K562 (cell line): ENCODE results near the gene ITPKA. TPM values are rescaled to one million over a fixed set of nuclear protein-coding genes. Genes with fewer than 3 reads are reported as not detected.

Experiments used
- ARID1B ChIP-seq: fragments of 450-650 bp; IDR thresholded peaks from 2 replicates; pipeline ENCODE4 v1.6.1; 2016; ENCODE audit warnings: antibody characterized with exemption, mild to moderate bottlenecking, inconsistent platforms
- CBFA2T2 ChIP-seq: fragments of 450-650 bp; conservative IDR thresholded peaks from 2 replicates; pipeline ENCODE4 v1.6.1; 2017; ENCODE audit warnings: mild to moderate bottlenecking
- CBFB ChIP-seq: sonication (generic); formaldehyde crosslinking; IDR thresholded peaks from 2 replicates; pipeline ENCODE4 v1.4.0; 2020; ENCODE audit warnings: mild to moderate bottlenecking, missing genetic modification reagents
- CHD2 ChIP-seq: IDR thresholded peaks from 2 replicates; pipeline ENCODE4 v1.6.1; 2011; ENCODE audit warnings: low read depth, low read length
- HDAC2 ChIP-seq: fragments of 450-650 bp; IDR thresholded peaks from 2 replicates; pipeline ENCODE4 v1.6.1; 2016; ENCODE audit warnings: mild to moderate bottlenecking
- KLF1 ChIP-seq: fragments of 450-650 bp; IDR thresholded peaks from 2 replicates; pipeline ENCODE4 v1.6.1; 2016; ENCODE audit warnings: missing genetic modification characterization, missing compliant biosample characterization
- MTA3 ChIP-seq: fragments of 450-650 bp; formaldehyde crosslinking; IDR thresholded peaks from 2 replicates; pipeline ENCODE4 v1.6.1; 2017; ENCODE audit warnings: mild to moderate bottlenecking, borderline replicate concordance
- POLR2G ChIP-seq: fragments of 200-400 bp; formaldehyde crosslinking; IDR thresholded peaks from 2 replicates; pipeline ENCODE4 v1.6.1; 2017; ENCODE audit warnings: low read depth, mild to moderate bottlenecking, antibody characterized with exemption, low read length, moderate library complexity
- PRPF4 ChIP-seq: fragments of 200-400 bp; formaldehyde crosslinking; IDR thresholded peaks from one replicate; pipeline ENCODE4 v1.6.1; 2017; ENCODE audit warnings: low read length, low read depth, mild to moderate bottlenecking; ENCODE audit not compliant: insufficient read depth, poor library complexity, severe bottlenecking
- PTRF ChIP-seq: fragments of 450-650 bp; IDR thresholded peaks from 2 replicates; pipeline ENCODE4 v1.6.1; 2016; ENCODE audit warnings: mild to moderate bottlenecking, missing genetic modification characterization, missing compliant biosample characterization
- RCOR1 ChIP-seq, 2 experiments: IDR thresholded peaks; 2 replicates each; pipeline ENCODE4 v1.6.1; 2012; ENCODE audit warnings: low read depth in 2 of 2, low read length in 2 of 2, borderline replicate concordance in 1 of 2, improper control_type of control experiment in 1 of 2
- TEAD1 ChIP-seq, 2 experiments: fragments of 450-650 bp in 1 of 2; sonication (generic) in 1 of 2; formaldehyde crosslinking; IDR thresholded peaks; 2 replicates each; pipeline versions ENCODE4 v1.4.0 to v1.8.0; 2020 to 2022; ENCODE audit warnings: mild to moderate bottlenecking in 2 of 2, missing genetic modification reagents in 1 of 2
- UBTF ChIP-seq, 2 experiments: IDR thresholded peaks; 2 replicates each; pipeline ENCODE4 v1.6.1; 2012; ENCODE audit warnings: improper control_type of control experiment in 2 of 2, low read depth in 2 of 2, low read length in 2 of 2, borderline replicate concordance in 1 of 2
- USF1 ChIP-seq: sonication (generic); formaldehyde crosslinking; IDR thresholded peaks from 2 replicates; pipeline ENCODE4 v1.9.0; 2022; ENCODE audit warnings: mild to moderate bottlenecking, missing genetic modification reagents
- YBX1 ChIP-seq: fragments of 450-650 bp; IDR thresholded peaks from 2 replicates; pipeline ENCODE4 v1.7.1; 2016; ENCODE audit warnings: mild to moderate bottlenecking
- ZNF277 ChIP-seq: fragments of 250-450 bp; sonication (Bioruptor Pico); IDR thresholded peaks from 2 replicates; pipeline ENCODE4 v1.8.0; 2022; ENCODE audit warnings: inconsistent platforms, mild to moderate bottlenecking, moderate library complexity, borderline replicate concordance
- ZNF436 ChIP-seq: fragments of 250-450, 450-650 bp; sonication (Bioruptor Pico); formaldehyde crosslinking; IDR thresholded peaks from 2 replicates; pipeline ENCODE4 v1.7.0; 2020; ENCODE audit warnings: mild to moderate bottlenecking
- ZNF707 ChIP-seq: fragments of 250-450 bp; sonication (Bioruptor Pico); conservative IDR thresholded peaks from 2 replicates; pipeline ENCODE4 v1.8.0; 2022; ENCODE audit warnings: inconsistent platforms, mild to moderate bottlenecking, moderate library complexity
- ZSCAN29 ChIP-seq: fragments of 450-650 bp; IDR thresholded peaks from 2 replicates; pipeline ENCODE4 v1.6.1; 2017
- polyA plus RNA-seq, 8 experiments: library from polyadenylated mRNA; depleted of rRNA in 4 of 8; stranded (reverse) in 5 of 8; unstranded in 3 of 8; fragments of >200 nt; fragmentation: Nextera tagmentation in 2 of 8; fragmentation: Illumina TruSeq in 1 of 8; extraction: Ambion mirVana in 2 of 8; extraction: Trizol in 1 of 8; gene quantifications; 2 replicates each; pipeline versions ENCODE4 v1.2.1 to v1.2.3, GENCODE V29; 2011 to 2014; ENCODE audit warnings: inconsistent platforms in 1 of 8, missing spikeins in 1 of 8
- total RNA-seq, 7 experiments: library from RNA; depleted of rRNA in 6 of 7; stranded (reverse); fragments of >200 nt in 6 of 7; fragmentation: Illumina TruSeq in 2 of 7; extraction: Trizol in 2 of 7; gene quantifications; 2 replicates each; pipeline versions ENCODE4 v1.2.1 to v1.2.3, GENCODE V29; 2011 to 2021; ENCODE audit warnings: low replicate concordance in 1 of 7
- TF ChIP-seq, protein P1 (sequence below): fragments of 250-450 bp; sonication (Bioruptor Pico); IDR thresholded peaks from 2 replicates; pipeline ENCODE4 v1.5.0; 2021
- TF ChIP-seq, protein P2 (sequence below): sonication (generic); formaldehyde crosslinking; IDR thresholded peaks from 2 replicates; pipeline ENCODE4 v1.8.0; 2023; ENCODE audit warnings: mild to moderate bottlenecking, missing genetic modification reagents

Gene ITPKA
- total and polyA plus RNA-seq, 9 of the 15 experiments (the other 6 are each of a cell fraction or from before 2014, with no cell fraction given) = 0.14 to 68.4 (median 11.5) TPM

DNA sequence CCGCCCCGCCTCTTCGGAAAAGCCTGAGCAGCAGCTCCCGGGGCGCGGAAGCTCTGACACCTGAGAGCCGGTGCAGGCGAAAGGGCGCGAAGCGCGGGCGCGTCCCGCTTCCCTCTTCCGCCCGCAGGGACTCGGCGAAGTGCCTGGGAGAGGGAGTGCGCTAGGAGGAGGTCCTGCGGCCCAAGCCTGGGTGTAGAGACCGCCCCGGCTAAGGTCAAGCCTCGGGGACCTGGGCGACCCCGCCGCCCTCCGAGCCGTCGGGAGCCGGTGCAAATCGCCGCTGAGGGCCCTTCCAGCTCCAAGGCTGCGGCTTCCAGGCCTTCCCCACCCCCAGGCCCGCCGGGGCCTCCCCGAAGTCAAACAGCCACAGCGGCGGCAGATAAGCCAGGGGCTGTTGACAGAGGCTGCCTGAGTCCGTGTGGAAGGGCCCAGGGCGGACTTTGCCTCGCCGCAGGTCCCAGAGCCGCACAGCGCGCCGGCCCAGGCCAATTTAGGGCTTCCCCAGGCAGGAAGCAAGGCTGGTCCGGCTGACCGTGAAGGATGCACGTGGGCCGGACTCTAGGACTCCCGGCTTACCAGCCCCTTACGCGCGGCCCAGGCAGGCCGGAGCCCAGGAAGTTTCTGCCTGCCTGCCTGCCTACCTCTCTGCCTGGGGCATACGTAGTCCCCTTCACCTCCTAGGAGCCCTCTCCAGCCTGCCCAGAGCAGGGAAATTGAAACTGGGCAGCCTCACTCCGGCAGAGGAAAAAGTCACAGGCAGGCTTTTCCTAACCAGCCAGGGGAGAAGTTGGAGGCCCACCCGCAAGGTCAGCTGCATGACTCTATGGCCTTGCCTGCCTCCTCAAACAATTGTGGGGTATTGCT lies 2.3 kb downstream of the ITPKA start (continued):
- TF ChIP-seq PTRF (tag) = no peak
- no peak for TF ChIP-seq HDAC2
- peak; percentile 39; the same call in 1 of the 2 replicates for TF ChIP-seq USF1 (CRISPR knock-in tag)
- no peak for TF ChIP-seq ZSCAN29
- no peak for TF ChIP-seq CHD2
- TF ChIP-seq MTA3 = no peak
- TF ChIP-seq ZNF277 (CRISPR knock-in tag) = no peak
- TF ChIP-seq UBTF (IDR thresholded peaks at IDR 0.05; ENCODE audit: borderline replicate concordance in 1 of 2, low read depth in 2 of 2, low read length in 2 of 2) = peak; percentile 98 to 99; a peak in 3 of 4 replicates
- no peak for TF ChIP-seq ZNF707 (CRISPR knock-in tag)
- TF ChIP-seq, protein P1, sequence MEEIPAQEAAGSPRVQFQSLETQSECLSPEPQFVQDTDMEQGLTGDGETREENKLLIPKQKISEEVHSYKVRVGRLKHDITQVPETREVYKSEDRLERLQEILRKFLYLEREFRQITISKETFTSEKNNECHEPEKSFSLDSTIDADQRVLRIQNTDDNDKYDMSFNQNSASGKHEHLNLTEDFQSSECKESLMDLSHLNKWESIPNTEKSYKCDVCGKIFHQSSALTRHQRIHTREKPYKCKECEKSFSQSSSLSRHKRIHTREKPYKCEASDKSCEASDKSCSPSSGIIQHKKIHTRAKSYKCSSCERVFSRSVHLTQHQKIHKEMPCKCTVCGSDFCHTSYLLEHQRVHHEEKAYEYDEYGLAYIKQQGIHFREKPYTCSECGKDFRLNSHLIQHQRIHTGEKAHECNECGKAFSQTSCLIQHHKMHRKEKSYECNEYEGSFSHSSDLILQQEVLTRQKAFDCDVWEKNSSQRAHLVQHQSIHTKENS = no peak
- TF ChIP-seq PRPF4 = peak; percentile 23
- no peak for TF ChIP-seq YBX1
- TF ChIP-seq, protein P2, sequence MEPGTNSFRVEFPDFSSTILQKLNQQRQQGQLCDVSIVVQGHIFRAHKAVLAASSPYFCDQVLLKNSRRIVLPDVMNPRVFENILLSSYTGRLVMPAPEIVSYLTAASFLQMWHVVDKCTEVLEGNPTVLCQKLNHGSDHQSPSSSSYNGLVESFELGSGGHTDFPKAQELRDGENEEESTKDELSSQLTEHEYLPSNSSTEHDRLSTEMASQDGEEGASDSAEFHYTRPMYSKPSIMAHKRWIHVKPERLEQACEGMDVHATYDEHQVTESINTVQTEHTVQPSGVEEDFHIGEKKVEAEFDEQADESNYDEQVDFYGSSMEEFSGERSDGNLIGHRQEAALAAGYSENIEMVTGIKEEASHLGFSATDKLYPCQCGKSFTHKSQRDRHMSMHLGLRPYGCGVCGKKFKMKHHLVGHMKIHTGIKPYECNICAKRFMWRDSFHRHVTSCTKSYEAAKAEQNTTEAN (CRISPR knock-in tag) = no peak
- TF ChIP-seq CBFA2T2 = no peak
- peak; percentile 86 for TF ChIP-seq POLR2G
- TF ChIP-seq ARID1B = peak; percentile 65
- no peak; a peak in 1 of 4 replicates for TF ChIP-seq TEAD1 (CRISPR knock-in tag; IDR thresholded peaks at IDR 0.05)
- TF ChIP-seq ZNF436 (CRISPR knock-in tag) = no peak
- 0 out of 2 replicates have a peak, but pooled peaks have one; percentile 49 for TF ChIP-seq CBFB (CRISPR knock-in tag)
- peak in 1 of 2 experiments; percentile 15; a peak in 1 of 4 replicates for TF ChIP-seq RCOR1 (IDR thresholded peaks at IDR 0.05; ENCODE audit: borderline replicate concordance in 1 of 2, low read depth in 2 of 2, low read length in 2 of 2)
- peak; percentile 19; the same call in 1 of the 2 replicates for TF ChIP-seq KLF1 (tag)
